Stimulated activated CD4-positive, alpha-beta T cell treated with anti-CD3 and anti-CD28 coated beads, TNF-alpha, amount 100 ng/mL, for 1 hour (primary cell): Measurements from ENCODE around the gene SUSD5.
A peak's percentile ranks its signal among the peaks of the same experiment; 100 is the strongest.
"Not testable (repeated sequence)": the region's sequence is repeated elsewhere in the genome, so short reads cannot be mapped to it uniquely, and the experiment has no call there.

Experiments
- DNase-seq, 3 donors: peaks; one replicate each; pipeline ENCODE4 v3.0.0-alpha.2; 2020; ENCODE audit warnings: low read depth in 3 of 3, low spot score in 1 of 3

SUSD5 gene

DNA sequence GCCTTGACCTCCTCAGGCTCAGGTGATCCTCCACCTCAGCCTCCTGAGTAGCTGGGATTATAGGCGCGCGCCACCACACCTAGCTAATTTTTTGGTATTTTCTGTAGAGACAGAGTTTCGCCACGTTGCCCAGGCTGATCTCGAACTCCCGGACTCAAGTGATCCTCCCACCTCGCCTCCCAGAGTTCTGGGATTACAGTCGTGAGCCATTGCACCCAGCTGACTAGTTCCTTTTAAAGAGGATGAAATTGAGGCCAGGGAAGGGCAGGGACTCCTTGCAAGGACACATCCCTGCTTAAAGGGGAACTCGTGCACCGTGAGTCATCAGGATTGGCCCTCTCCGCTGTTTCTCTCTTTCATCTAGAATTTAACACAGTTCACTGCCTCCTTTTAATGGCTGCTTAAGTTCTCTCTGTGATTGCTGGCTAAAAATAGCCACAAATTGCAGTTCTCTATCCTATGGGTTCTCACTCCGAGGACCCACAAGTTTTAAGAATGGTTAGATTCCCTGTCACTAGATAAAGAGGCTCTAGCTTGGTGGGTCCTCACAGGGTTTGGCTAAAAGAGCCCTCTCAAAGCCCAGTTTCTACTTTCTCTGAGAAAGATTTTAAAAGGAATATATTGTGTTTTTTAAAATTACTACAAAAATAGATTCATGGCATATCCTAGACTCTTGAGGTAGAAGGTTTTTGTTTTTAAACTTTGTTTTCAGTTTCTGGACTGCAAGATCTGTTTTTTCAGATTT is 103.4 kb downstream of the SUSD5 start:
- DNase-seq = no peak

DNA sequence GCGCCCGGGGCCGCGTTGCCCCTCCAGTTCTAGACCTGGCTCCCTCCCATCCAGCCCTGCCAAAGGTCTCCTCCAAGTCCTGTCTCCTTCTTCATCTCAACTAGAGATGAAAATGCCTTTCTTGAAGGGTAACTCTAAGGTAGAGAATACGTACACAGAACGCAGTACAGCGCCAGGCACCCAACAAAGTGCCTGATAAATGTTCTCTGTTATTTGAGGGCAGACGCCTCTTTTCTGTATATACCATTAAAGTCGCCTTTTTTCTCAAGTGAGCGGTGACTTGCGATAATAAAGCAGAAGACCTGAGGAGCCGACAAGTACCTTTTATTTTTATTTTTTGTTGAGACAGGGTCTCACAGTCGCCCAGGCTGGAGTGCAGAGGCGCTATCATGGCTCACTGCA is 104.0 kb downstream of the SUSD5 start:
- no peak for DNase-seq

DNA sequence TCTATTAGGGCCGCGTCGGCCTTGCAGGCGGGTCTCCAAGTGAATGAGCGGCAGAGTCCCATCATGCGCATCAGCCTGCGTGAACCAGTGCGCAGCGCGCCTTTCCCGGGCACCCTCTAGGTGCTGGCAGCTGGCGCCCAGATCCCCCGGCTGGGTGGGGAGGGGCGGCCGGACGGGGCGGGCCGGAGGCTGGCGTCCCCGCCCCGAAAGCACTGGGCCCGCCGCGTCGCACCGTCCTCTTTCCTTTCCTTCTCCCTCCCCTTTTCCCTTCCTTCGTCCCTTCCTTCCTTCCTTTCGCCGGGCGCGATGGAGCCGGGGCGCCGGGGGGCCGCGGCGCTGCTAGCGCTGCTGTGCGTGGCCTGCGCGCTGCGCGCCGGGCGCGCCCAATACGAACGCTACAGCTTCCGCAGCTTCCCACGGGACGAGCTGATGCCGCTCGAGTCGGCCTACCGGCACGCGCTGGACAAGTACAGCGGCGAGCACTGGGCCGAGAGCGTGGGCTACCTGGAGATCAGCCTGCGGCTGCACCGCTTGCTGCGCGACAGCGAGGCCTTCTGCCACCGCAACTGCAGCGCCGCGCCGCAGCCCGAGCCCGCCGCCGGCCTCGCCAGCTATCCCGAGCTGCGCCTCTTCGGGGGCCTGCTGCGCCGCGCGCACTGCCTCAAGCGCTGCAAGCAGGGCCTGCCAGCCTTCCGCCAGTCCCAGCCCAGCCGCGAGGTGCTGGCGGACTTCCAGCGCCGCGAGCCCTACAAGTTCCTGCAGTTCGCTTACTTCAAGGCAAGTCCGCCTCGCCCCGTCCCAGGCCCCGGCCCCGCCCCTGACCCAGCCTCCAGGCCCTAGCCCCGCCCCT is 104.6 kb downstream of the SUSD5 start, which contains the start of gene CRTAP:
TSS of gene CRTAP (plus strand) at position 243 of the 850 bp plus-strand sequence. CDS start at position 307, 64 bp downstream.
- peak; percentile 58 to 83 (median 68) for DNase-seq

DNA sequence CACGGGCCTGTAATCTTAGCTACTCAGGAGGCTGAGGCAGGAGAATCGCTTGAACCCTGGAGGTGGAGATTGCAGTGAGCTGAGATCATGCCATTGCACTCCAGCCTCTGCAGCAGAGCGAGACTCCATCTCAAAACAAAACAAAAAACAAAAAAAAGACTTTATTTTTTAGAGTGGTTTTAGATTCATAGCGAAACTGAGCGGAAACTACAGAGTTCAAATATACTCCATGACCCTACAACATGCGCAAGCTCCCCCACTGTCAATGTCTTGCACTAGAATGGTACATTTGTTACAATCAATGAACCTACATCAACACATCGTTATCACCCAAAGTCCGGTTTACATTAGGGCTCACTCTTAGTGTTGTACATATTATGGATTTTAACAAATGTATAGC is 107.0 kb downstream of the SUSD5 start:
- no peak for DNase-seq

DNA sequence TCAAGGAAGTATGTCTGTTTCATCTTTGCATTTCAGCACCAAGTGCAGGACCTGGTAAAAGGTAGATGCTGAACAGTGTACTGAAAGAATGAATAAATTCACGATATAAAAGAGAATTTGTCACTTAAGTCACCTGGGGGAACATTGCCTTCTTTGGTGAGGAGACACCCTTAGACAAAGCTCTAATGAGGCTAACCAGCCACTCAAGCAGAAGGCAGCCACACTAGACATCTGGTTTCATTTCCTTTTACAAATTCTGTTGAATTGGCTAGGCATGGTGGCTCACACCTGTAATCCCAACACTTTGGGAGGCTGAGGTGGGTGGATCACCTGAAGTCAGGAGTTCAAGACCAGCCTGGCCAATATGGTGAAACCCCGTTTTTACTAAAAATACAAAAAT is 111.8 kb downstream of the SUSD5 start:
- not testable (repeated sequence) for DNase-seq

DNA sequence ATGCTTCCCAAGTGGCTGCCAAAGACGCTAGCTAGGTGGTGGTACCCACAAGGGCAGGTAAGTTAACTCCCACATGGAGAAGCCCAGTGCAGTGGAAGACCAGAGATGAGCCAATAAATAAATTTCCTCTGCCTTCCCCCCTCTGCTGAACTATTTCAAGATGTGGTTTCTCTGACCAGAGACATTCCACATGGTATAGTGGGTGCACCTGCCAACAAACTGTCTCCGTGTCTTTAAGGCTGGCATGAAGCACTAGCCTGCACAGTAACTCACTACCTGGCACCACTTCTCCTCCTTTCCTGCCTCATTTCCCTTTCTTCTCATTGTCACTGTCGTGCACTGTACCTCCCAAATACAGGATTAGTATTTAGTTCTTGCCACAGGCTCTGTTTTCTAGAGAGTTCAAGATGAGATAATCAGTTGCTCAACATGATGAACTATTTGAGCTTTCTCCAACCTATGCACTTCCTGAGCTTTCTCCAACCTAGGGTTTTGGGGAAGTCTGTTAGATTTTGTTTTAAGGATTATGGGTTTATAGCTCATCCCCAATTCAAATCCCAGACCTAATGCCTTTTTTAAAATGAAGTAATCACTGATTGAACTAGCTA is 113.2 kb downstream of the SUSD5 start:
- DNase-seq = no peak

DNA sequence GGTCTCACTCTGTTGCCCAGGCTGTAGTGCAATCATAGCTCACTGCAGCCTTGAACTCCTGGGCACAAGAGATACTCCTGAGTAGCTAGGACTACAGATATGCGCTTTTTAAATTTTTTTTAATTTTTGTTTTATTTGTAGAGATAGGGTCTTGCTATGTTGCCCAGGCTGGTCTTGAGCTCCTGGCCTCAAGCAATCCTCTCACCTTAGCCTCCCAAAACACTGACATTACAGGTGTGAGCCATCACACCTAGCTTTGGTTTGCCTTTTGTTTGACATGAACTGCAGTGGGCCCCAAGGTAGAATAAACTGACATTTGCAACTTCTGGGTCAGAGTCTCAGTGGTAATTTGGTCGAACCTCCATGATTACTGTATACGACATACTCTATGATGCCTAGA is 113.8 kb downstream of the SUSD5 start:
- no peak for DNase-seq

DNA sequence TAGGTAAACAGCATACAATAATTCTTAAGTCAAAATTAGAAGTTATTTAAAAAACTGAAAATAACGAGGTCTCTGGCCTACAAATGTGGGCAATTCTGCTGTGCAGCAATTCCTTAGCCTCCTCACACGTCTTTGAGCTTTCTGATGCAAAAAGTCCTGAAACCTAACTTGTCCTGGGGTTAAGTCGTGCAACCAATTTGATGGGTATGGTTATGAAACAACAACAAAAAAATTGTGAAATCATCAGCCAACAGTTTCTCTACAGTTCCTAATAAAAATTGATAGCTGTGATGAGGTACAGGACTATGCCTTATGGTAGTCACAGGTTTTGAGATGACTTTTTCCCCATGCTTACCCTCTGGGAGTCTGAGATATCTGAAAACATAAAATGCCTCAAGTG is 115.1 kb downstream of the SUSD5 start:
- no peak for DNase-seq

DNA sequence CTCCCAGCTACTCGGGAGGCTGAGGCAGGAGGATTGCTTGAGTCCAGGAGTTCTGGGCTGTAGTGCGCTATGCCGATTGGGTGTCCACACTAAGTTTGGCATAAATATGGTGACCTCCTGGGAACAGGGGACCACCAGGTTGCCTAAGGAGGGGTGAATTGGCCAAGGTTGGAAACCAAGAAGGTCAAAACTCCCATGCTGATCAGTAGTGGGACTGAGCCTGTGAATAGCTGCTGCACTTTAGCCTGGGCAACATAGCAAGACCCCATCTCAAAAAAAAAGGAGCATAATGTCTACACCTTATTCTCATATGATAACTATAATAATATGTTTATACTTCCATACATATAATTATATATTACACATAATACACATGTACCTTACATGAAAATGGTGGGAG is 115.6 kb downstream of the SUSD5 start:
- no peak for DNase-seq

DNA sequence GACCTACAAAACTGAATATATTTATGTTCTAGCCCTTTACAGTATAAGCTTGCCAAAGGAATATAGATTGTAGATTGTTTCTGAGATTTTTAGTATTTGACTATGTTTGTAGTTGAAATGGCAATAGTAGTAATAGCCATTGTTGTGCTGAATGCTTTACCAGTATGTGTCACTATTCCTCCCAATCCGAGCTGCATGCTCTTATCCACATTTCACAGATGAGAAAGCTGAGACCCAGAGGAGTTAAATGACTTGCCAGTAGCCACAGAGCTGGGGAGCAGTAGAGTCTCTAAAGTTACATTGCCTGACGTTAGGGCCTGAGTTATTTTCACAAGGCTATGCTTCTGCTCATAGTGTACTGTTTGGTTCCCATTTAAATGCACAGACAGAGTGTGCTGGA is 118.4 kb downstream of the SUSD5 start:
- no peak for DNase-seq
